ENCODE results near the gene PJA1.

PJA1 gene

DNA sequence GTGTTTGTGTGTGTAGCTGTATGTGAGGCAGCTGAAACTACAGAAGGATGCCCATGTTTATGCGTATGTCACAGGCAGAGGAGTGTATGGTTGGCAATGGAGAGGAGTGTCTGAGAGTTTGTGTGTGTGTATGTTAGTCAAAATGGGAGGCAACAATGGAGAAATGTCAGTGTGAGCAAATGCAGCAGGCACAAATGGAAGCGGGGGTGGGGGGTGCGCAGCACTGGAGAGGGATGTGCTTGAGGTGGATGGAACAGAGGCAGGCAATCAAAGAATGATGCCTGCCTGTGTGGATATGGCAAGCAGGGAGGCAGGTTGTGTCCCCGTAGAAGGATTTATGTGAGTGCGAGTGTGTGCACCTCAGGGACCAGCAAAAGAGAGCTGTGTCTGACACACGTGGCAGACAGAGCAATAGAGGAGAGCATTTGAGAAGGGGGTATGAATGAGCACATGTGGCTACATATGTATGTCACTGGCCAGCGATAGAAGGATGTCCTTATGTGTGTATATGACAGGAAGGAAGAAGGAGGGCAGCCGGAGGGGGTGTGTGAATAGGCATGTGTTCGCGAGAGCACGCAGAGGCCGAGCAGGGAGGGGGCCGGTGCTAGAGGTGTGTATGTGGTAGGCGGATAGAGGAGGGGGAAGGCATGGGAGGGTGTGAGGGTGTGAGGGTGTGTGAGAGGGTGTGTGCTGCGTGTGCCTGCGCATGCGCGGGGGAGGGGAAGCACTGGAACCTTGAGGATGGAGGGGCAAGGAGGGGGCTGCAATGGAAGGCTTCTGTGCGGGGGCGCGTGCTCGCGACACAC lies 1.1 kb downstream of the PJA1 start:
- peak; percentile 31 for DNase-seq (ENCODE audit: low spot score)

DNA sequence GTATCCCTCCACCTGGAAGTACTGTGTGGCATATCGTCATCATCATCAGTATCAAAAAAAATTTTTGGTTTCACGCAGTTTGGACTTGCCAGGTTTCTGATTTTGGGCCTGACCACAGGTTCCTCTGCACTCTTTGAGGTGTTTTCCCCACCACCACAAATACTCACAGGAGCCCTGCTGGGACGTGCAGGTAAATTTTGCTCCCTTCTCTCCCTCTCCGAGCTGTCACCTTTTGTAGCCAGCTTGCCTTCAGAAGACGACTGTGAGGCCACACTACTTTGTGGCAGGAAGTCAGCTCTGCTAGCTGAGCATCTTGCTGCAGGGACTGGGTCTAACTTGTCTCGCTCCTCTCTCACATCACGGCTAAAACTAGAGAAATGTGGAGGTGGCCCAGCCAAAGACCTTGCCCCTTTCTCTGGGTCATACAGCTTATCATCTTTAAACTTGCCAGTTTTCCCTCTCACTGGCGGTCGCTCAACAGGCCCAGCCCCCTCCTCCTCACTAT lies 2.8 kb downstream of the PJA1 start:
- no peak for DNase-seq (ENCODE audit: low spot score)

DNA sequence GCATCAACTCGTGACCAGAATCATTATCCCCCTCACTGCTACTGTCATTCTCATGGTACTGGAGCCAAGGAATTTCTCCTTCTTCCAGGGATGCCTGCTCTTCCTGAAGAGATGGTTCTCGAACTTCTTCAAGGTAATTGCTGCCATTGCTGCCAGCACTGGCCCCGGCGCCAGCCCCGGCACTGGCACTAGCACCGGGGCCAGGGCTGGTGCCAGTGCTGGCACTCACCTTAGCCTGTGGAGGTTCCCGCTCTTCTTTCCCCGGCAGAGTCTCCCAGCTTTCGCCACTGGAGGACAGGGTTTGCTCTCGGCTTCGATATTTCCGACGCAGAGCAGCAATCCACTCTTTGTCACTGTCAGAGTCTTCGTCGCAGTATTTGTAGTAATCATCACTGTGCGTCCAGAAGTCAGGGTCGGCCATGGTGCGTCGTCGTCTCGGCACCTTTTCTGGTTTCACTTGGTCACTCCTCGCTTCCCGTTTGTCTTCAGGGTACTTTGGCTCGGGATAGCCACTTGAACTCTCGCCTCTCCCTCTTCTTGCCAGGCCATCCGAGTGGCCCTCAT lies 3.4 kb downstream of the PJA1 start:
- no peak for DNase-seq (ENCODE audit: low spot score)

- DNase-seq (ENCODE audit: low spot score) = no peak
Measured at GRCh38 chrX:69161371-69161770, 3.9 kb downstream of the PJA1 start.

GRCh38 chrX:69158166-69158980 lies 6.9 kb downstream of the PJA1 start:
- no peak for DNase-seq (ENCODE audit: low spot score)

DNA sequence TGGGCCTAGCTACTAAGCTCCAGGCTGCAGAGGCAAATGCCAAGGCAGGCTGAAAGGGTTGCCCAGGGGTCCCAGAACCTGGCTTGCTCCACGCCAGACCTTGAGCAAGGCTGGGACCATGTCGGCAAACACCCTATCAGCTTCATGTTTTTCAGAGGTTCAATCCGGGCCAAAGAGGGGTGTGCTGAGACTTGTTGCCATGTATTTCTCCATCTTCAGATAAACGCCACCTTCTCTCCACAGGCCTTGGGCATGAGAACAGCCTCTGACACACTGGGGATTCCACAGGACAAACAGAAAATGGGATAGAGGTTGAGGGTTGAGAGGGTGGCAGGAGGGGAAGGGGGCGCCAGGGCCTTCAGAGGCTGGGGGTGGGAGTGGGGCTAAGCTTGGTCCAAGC lies 8.6 kb downstream of the PJA1 start:
- DNase-seq (ENCODE audit: low spot score) = no peak

DNA sequence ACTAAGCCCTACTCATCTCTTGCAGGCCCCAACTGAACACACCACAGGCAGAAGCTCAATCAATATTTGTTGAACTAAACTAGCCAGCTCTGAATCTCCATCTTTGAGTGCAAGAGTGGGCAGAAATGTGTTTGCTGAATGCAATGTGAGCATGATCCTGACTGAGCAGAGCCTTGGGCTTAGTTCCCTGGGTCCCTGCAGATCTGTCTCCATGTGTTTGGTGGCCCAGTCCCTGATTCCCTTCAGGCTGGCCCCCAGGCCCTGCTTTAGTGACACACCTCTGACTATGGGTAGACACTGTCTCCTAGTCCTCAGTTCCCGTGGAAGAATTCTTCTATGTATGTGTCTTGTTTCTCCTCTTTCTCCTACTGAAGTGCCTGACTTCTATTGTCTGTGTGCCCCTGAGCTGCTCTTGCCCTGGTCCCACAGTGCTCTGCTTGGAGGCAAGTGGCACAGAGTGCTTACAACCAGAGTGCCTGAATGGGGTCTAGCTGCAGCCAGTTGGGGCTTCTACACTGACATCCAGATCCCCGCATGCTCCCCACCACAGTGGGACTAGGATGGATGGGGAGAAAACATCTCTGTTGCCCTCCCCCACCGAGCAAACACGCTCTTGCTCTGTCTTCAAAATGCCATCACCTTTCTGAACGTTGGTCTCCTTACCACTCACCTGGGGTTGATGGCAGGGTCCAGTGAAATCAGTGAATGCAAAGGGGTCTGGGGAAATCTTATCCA lies 9.3 kb downstream of the PJA1 start:
- no peak for DNase-seq (ENCODE audit: low spot score)

DNA sequence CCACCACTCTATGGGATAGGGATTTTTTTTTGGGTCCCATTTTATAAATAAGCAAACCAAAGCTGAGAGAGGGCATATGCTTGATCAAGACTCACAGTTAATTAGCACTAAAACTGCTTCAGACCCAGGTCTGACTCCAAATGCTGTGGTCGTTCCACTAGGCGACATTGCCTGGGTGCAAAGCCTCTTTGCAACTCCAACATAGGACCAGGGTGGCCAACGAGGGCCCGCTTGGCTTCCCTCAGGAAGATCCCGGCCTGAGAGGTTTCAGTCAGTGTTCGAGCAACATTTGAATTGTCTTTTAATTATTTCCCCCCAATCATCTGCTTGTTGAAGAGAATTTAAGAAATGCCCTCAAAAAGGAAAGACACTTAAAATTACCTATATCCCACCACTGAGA lies 11.2 kb downstream of the PJA1 start:
- DNase-seq (ENCODE audit: low spot score) = no peak

GRCh38 chrX:69153060-69153730 lies 12.1 kb downstream of the PJA1 start:
- DNase-seq (ENCODE audit: low spot score) = peak; percentile 86

- DNase-seq (ENCODE audit: low spot score) = peak; percentile 13
Measured at GRCh38 chrX:69152417-69152841, 12.8 kb downstream of the PJA1 start.

- DNase-seq (ENCODE audit: low spot score) = no peak
Measured at GRCh38 chrX:69151866-69152284, 13.4 kb downstream of the PJA1 start.

DNA sequence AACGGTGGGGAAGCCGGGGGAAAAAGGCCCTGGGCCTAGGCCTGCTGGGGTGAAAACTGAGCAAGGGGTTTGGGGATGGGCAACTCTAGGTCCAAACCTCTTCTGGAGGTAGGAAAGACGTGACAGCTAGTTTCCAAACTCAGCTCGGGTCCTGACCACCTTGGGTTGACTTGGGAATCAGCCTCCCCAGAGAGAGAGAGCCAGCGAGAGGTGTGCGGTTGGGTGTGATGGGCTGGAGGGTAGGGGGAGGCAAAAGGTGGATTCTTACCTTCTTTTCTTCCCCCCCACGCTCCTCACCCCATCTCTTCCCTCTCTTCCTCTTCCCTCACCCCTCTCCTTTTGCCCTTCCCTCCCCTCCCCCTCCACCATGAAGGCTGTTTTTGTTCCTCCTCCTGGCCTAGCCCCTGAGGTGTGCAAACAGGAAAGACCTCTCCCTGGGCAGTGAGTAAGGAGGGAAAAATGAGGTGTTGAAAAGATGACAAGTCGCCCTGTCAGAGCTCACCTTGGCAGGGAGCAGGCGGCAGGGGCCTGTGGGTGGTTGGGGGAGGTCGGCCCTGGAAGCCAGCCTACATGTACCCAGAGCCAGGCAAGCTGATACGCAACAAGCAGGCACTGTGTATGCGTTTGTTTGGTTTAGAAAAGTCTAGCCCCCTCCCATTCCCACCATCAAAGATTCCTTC lies 14.8 kb downstream of the PJA1 start:
- DNase-seq (ENCODE audit: low spot score) = no peak

- DNase-seq (ENCODE audit: low spot score) = no peak
Measured at GRCh38 chrX:69149466-69150280, 15.6 kb downstream of the PJA1 start.

GRCh38 chrX:69148946-69149345 lies 16.3 kb downstream of the PJA1 start:
- no peak for DNase-seq (ENCODE audit: low spot score)

GRCh38 chrX:69146739-69147138 lies 18.5 kb downstream of the PJA1 start:
- no peak for DNase-seq (ENCODE audit: low spot score)

- no peak for DNase-seq (ENCODE audit: low spot score)
Measured at GRCh38 chrX:69145714-69146113, 19.5 kb downstream of the PJA1 start.

DNA sequence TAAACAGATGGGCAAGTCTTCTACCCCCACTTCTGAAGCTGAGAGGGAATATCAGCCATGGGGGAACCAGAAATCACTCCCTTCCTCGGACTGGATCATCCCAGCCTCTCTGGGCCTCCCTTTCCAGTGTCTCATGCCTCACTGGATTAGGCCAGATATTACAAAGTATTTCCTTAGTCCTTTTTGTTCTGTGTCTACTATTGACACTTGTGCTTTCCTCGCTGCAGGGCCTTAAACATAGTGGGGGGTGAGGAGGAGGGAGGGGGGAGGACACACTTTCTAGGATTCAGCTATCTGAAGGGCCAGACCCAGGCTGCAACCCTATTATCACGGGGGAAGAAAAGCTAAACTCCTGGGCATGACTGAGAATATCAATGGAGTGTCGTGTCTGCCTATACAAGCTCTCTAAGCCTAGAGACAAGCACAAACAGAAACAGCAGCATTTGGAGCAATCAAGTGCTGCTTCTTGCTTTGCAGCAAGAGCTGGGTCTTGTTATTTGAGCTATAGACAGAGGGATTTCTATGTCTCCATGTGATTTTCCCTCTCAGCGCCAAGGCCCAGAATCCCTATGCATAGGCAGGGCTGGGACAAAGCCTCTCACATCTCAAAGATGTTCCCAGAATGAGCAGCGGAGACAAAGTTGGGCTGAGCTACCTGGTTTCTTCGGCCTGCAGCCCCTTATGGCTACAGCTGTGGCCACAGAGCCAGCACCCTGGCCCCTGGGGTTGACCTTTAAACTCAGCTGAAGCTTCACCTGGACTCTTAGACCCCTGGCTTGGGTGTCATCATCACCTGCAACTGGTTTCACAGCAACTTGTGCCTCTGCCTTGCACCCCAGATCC lies 20.2 kb downstream of the PJA1 start:
- DNase-seq (ENCODE audit: low spot score) = no peak

GRCh38 chrX:69143530-69143929 lies 21.7 kb downstream of the PJA1 start:
- no peak for DNase-seq (ENCODE audit: low spot score)
